ENCODE results near the gene PNRC2. TPM values are rescaled to one million over a fixed set of nuclear protein-coding genes. Genes with fewer than 3 reads are reported as not detected.

PNRC2 gene
- total and polyA plus RNA-seq, 10 of the 15 experiments (the other 5 are each of a cell fraction or from before 2014, with no cell fraction given) = 106 to 205 (median 163) TPM

DNA sequence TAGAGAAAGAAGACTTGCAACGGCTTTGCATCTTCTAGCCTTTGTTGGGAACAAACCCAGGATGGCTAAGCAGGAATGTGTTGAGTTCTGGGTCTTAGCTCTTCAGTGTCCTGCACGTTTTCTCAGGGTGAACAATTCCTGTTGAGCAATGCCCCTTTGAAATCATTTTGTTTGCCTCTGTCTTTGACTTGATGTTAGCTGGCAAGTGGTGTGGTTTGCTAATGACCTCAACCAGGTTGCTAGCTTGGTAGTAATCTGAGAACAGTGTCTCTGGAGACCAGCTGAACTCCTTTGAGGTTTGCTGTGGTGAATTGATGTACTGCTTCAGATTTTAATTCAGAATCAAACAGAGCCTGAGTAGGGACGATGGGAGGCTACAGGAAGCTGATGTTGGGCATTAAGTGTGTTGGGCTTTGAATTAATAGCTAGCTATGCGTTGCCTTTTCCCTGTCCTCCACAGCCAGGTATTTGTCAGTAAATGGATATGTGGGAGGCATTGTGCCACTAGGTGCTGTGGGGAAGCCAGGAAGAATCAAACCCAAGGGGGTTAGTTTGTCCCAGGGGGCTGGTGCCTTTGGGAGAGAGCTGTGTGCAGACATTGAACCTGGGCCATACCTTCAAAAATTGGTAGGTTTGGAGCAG is 43.8 kb downstream of the PNRC2 start (continued):
- TF ChIP-seq BHLHE40 (IDR thresholded peaks at IDR 0.05; ENCODE audit: borderline replicate concordance in 1 of 2, low read depth in 2 of 2, low read length in 1 of 2) (peak in 1 of 2 experiments; percentile 63; a peak in 2 of 4 replicates), CHD1 (IDR thresholded peaks at IDR 0.05; ENCODE audit: low read depth, low read length) (no peak), SIN3A (IDR thresholded peaks at IDR 0.05; ENCODE audit: low read depth, low read length) (no peak), SMAD1 (IDR thresholded peaks at IDR 0.05; ENCODE audit: low read depth, partially characterized antibody) (peak; percentile 45), PAX5 (IDR thresholded peaks at IDR 0.05; ENCODE audit: borderline replicate concordance, low read depth, low read length) (0 out of 2 replicates have a peak, but pooled peaks have one; percentile 17), MEF2B (IDR thresholded peaks at IDR 0.05; ENCODE audit: partially characterized antibody, poor library complexity, severe bottlenecking) (peak; percentile 99), BCL11A (IDR thresholded peaks at IDR 0.05; ENCODE audit: low read depth, low read length) (peak; percentile 55), ZNF207 (IDR thresholded peaks at IDR 0.05; ENCODE audit: borderline replicate concordance) (peak; percentile 63; the same call in 1 of the 2 replicates), IKZF1 (conservative IDR thresholded peaks at IDR 0.05) (no peak; the same call in 1 of the 2 replicates), RUNX3 (IDR thresholded peaks at IDR 0.05; ENCODE audit: low read length) (peak; percentile 77), FOXK2 (IDR thresholded peaks at IDR 0.05) (no peak), YBX1 (IDR thresholded peaks at IDR 0.05) (peak; percentile 79; the same call in 1 of the 2 replicates), TCF12 (IDR thresholded peaks at IDR 0.05; ENCODE audit: low read depth, low read length) (peak; percentile 70; the same call in 1 of the 2 replicates), EP300 (IDR thresholded peaks at IDR 0.05; ENCODE audit: borderline replicate concordance in 1 of 2, control insufficient read depth in 1 of 2, low read depth in 2 of 2, low read length in 2 of 2) (no peak), ZNF24 (IDR thresholded peaks at IDR 0.05) (peak; percentile 21; the same call in 1 of the 2 replicates), ZNF622 (IDR thresholded peaks at IDR 0.05) (no peak), DPF2 (IDR thresholded peaks at IDR 0.05) (peak; percentile 40; the same call in 1 of the 2 replicates), CBFB (IDR thresholded peaks at IDR 0.05; ENCODE audit: low read depth) (peak; percentile 50; the same call in 1 of the 2 replicates), NBN (IDR thresholded peaks at IDR 0.05) (no peak)
- TF ChIP-seq, protein P1, sequence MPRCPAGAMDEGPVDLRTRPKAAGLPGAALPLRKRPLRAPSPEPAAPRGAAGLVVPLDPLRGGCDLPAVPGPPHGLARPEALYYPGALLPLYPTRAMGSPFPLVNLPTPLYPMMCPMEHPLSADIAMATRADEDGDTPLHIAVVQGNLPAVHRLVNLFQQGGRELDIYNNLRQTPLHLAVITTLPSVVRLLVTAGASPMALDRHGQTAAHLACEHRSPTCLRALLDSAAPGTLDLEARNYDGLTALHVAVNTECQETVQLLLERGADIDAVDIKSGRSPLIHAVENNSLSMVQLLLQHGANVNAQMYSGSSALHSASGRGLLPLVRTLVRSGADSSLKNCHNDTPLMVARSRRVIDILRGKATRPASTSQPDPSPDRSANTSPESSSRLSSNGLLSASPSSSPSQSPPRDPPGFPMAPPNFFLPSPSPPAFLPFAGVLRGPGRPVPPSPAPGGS (IDR thresholded peaks at IDR 0.05; ENCODE audit: borderline replicate concordance, insufficient read depth, low read depth, low read length, poor library complexity, severe bottlenecking) = peak; percentile 27
- TF ChIP-seq, protein P2, sequence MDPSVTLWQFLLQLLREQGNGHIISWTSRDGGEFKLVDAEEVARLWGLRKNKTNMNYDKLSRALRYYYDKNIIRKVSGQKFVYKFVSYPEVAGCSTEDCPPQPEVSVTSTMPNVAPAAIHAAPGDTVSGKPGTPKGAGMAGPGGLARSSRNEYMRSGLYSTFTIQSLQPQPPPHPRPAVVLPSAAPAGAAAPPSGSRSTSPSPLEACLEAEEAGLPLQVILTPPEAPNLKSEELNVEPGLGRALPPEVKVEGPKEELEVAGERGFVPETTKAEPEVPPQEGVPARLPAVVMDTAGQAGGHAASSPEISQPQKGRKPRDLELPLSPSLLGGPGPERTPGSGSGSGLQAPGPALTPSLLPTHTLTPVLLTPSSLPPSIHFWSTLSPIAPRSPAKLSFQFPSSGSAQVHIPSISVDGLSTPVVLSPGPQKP (IDR thresholded peaks at IDR 0.05; ENCODE audit: low read depth, low read length) = no peak
- TF ChIP-seq, protein P3, sequence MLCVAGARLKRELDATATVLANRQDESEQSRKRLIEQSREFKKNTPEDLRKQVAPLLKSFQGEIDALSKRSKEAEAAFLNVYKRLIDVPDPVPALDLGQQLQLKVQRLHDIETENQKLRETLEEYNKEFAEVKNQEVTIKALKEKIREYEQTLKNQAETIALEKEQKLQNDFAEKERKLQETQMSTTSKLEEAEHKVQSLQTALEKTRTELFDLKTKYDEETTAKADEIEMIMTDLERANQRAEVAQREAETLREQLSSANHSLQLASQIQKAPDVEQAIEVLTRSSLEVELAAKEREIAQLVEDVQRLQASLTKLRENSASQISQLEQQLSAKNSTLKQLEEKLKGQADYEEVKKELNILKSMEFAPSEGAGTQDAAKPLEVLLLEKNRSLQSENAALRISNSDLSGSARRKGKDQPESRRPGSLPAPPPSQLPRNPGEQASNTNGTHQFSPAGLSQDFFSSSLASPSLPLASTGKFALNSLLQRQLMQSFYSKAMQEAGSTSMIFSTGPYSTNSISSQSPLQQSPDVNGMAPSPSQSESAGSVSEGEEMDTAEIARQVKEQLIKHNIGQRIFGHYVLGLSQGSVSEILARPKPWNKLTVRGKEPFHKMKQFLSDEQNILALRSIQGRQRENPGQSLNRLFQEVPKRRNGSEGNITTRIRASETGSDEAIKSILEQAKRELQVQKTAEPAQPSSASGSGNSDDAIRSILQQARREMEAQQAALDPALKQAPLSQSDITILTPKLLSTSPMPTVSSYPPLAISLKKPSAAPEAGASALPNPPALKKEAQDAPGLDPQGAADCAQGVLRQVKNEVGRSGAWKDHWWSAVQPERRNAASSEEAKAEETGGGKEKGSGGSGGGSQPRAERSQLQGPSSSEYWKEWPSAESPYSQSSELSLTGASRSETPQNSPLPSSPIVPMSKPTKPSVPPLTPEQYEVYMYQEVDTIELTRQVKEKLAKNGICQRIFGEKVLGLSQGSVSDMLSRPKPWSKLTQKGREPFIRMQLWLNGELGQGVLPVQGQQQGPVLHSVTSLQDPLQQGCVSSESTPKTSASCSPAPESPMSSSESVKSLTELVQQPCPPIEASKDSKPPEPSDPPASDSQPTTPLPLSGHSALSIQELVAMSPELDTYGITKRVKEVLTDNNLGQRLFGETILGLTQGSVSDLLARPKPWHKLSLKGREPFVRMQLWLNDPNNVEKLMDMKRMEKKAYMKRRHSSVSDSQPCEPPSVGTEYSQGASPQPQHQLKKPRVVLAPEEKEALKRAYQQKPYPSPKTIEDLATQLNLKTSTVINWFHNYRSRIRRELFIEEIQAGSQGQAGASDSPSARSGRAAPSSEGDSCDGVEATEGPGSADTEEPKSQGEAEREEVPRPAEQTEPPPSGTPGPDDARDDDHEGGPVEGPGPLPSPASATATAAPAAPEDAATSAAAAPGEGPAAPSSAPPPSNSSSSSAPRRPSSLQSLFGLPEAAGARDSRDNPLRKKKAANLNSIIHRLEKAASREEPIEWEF (IDR thresholded peaks at IDR 0.05; ENCODE audit: insufficient replicate concordance, low read depth, low read length) = peak; percentile 84
